PFSK-1 (cell line): ENCODE measurements around the gene TOMM20L.

ENCODE experiments used
- FOXP2 ChIP-seq: optimal IDR thresholded peaks from 2 replicates; pipeline ENCODE3; 2011; ENCODE audit warnings: borderline replicate concordance, control low read depth, inconsistent platforms; ENCODE audit not compliant: insufficient read depth; ENCODE audit errors: extremely low read length, extremely low read depth
- POLR2AphosphoS5 ChIP-seq: IDR thresholded peaks from 2 replicates; pipeline ENCODE4 v1.6.1; 2012; ENCODE audit warnings: low read depth, mild to moderate bottlenecking, control low read depth, low read length, moderate library complexity
- REST ChIP-seq, 2 experiments: IDR thresholded peaks; 2 replicates each; pipeline versions ENCODE4 v1.6.1 to v1.8.0; 2011 to 2012; ENCODE audit warnings: low read depth in 2 of 2, low read length in 2 of 2, control low read depth in 1 of 2, inconsistent platforms in 1 of 2, mild to moderate bottlenecking in 1 of 2, moderate library complexity in 1 of 2; ENCODE audit not compliant: insufficient read depth in 1 of 2
- SIN3A ChIP-seq: IDR thresholded peaks from 2 replicates; pipeline ENCODE4 v1.6.1; 2012; ENCODE audit warnings: mild to moderate bottlenecking, low read length, moderate library complexity, borderline replicate concordance; ENCODE audit not compliant: insufficient read depth
- TAF1 ChIP-seq: IDR thresholded peaks from 2 replicates; pipeline ENCODE4 v1.6.1; 2012; ENCODE audit warnings: low read length, control low read depth, borderline replicate concordance; ENCODE audit not compliant: insufficient read depth

TOMM20L gene

GRCh38 chr14:58364316-58364715, 31.4 kb upstream of the TOMM20L start:
- TF ChIP-seq SIN3A: no peak
- no peak for TF ChIP-seq POLR2AphosphoS5
- no peak for TF ChIP-seq REST (IDR thresholded peaks at IDR 0.05; ENCODE audit: insufficient read depth in 1 of 2, low read depth in 2 of 2, low read length in 2 of 2)
- no peak for TF ChIP-seq TAF1
- no peak for TF ChIP-seq FOXP2

- TF ChIP-seq TAF1: no peak
- no peak for TF ChIP-seq POLR2AphosphoS5
- TF ChIP-seq FOXP2: no peak
- TF ChIP-seq REST (IDR thresholded peaks at IDR 0.05; ENCODE audit: insufficient read depth in 1 of 2, low read depth in 2 of 2, low read length in 2 of 2): no peak
- TF ChIP-seq SIN3A: no peak
Observed at GRCh38 chr14:58367296-58367695, 28.4 kb upstream of the TOMM20L start.

GRCh38 chr14:58368956-58369355, 26.8 kb upstream of the TOMM20L start:
- TF ChIP-seq SIN3A (no peak), TAF1 (no peak), POLR2AphosphoS5 (no peak), FOXP2 (no peak), REST (IDR thresholded peaks at IDR 0.05; ENCODE audit: insufficient read depth in 1 of 2, low read depth in 2 of 2, low read length in 2 of 2) (no peak)

- TF ChIP-seq POLR2AphosphoS5 (no peak), REST (IDR thresholded peaks at IDR 0.05; ENCODE audit: insufficient read depth in 1 of 2, low read depth in 2 of 2, low read length in 2 of 2) (no peak), TAF1 (no peak), FOXP2 (no peak), SIN3A (no peak)
Observed at GRCh38 chr14:58376791-58377190, 18.9 kb upstream of the TOMM20L start.

GRCh38 chr14:58390830-58391229, 4.9 kb upstream of the TOMM20L start:
- no peak for TF ChIP-seq REST (IDR thresholded peaks at IDR 0.05; ENCODE audit: insufficient read depth in 1 of 2, low read depth in 2 of 2, low read length in 2 of 2)
- TF ChIP-seq SIN3A: no peak
- no peak for TF ChIP-seq TAF1
- TF ChIP-seq POLR2AphosphoS5: no peak
- no peak for TF ChIP-seq FOXP2
